ENCODE measurements around the gene ZNF496. TPM values are rescaled to one million over a fixed set of nuclear protein-coding genes. Genes with fewer than 3 reads are reported as not detected.

The ZNF496 gene
- total and polyA plus RNA-seq, 2 of the 13 experiments (the other 11 are each of a cell fraction or from before 2014, with no cell fraction given), result 14.8 to 18.6 TPM

DNA sequence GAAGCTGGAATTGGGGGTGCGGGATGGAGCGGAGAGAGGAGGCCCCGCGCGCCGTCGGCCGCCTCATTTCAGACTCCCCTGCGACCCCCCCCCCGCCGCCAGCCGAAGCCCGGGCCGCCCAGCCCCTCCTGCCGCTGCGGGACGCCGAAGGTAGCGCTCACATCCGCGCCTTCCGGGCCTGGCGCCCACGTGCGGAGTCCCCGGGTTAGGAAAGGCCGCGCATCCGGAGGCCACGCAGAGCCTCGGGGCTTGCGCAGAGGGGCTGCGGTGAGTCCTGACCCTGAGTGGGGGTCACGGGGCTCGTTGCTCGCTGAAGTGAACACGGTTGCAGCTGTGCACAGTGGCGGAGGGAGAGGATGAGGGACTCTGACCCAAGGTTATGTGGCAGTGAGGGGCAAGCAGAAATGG lies 552 bp upstream of the ZNF496 start (continued):
- TF ChIP-seq, protein P1, sequence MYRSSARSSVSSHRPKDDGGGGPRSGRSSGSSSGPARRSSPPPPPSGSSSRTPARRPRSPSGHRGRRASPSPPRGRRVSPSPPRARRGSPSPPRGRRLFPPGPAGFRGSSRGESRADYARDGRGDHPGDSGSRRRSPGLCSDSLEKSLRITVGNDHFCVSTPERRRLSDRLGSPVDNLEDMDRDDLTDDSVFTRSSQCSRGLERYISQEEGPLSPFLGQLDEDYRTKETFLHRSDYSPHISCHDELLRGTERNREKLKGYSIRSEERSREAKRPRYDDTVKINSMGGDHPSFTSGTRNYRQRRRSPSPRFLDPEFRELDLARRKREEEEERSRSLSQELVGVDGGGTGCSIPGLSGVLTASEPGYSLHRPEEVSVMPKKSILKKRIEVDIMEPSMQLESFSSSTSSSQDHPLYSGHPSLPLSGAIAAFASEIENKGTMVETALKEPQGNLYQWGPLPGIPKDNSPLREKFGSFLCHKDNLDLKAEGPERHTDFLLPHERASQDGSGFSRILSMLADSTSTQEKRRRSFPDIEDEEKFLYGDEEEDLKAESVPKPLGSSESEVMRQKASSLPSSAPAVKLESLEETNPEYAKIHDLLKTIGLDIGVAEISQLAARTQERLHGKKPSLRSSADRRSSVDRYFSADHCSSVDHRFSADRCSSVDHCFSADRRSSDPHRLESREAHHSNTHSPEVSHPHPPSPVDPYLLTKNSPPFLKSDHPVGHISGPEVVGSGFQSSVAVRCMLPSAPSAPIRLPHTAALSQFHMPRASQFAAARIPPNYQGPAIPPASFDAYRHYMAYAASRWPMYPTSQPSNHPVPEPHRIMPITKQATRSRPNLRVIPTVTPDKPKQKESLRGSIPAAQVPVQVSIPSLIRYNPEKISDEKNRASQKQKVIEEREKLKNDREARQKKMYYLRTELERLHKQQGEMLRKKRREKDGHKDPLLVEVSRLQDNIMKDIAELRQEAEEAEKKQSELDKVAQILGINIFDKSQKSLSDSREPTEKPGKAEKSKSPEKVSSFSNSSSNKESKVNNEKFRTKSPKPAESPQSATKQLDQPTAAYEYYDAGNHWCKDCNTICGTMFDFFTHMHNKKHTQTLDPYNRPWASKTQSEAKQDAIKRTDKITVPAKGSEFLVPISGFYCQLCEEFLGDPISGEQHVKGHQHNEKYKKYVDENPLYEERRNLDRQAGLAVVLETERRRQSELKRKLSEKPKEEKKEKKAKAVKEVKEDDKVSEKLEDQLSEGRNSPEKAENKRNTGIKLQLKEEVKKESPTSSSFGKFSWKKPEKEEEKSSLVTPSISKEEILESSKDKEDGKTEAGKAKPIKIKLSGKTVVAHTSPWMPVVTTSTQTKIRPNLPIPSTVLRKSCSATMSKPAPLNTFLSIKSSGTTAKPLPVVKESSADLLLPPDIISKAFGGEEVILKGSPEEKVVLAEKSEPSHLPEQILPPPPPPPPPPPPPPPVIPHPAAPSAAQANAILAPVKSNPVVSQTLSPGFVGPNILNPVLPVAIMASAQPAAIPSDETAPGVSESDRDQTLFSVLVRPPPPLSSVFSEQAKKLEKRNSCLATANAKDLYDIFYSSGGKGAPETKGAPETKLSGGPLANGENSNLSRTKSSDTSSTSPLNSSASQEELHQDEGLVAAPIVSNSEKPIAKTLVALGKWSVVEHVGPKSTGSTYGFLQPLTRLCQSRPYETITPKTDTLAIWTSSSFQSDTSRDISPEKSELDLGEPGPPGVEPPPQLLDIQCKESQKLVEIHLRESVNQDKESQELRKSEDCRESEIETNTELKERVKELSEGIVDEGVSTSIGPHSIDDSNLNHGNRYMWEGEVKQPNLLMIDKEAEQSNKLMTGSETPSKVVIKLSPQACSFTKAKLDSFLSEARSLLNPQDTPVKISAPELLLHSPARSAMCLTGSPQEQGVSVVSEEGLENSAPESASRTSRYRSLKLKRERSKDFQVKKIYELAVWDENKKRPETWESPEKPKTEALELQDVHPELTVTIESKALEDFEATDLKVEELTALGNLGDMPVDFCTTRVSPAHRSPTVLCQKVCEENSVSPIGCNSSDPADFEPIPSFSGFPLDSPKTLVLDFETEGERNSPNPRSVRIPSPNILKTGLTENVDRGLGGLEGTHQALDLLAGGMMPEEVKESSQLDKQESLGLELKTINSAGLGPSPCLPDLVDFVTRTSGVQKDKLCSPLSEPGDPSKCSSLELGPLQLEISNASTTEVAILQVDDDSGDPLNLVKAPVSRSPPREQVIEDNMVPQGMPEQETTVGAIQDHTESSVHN (CRISPR knock-in tag; IDR thresholded peaks at IDR 0.05), result no peak
- no peak for TF ChIP-seq SOX5 (CRISPR knock-in tag; IDR thresholded peaks at IDR 0.05; ENCODE audit: borderline replicate concordance)
- TF ChIP-seq ZNF282 (IDR thresholded peaks at IDR 0.05; ENCODE audit: partially characterized antibody), result no peak
- no peak for TF ChIP-seq HMGA1 (CRISPR knock-in tag; conservative IDR thresholded peaks at IDR 0.05)
- no peak for TF ChIP-seq ZFP1 (CRISPR knock-in tag; IDR thresholded peaks at IDR 0.05)
- 0 out of 2 replicates have a peak, but pooled peaks have one; percentile 16 for TF ChIP-seq TEAD2 (CRISPR knock-in tag; IDR thresholded peaks at IDR 0.05)
- TF ChIP-seq ATF1 (CRISPR knock-in tag; IDR thresholded peaks at IDR 0.05), result no peak
- TF ChIP-seq PAX8 (CRISPR knock-in tag; IDR thresholded peaks at IDR 0.05; ENCODE audit: borderline replicate concordance), result no peak
- TF ChIP-seq, protein P2, sequence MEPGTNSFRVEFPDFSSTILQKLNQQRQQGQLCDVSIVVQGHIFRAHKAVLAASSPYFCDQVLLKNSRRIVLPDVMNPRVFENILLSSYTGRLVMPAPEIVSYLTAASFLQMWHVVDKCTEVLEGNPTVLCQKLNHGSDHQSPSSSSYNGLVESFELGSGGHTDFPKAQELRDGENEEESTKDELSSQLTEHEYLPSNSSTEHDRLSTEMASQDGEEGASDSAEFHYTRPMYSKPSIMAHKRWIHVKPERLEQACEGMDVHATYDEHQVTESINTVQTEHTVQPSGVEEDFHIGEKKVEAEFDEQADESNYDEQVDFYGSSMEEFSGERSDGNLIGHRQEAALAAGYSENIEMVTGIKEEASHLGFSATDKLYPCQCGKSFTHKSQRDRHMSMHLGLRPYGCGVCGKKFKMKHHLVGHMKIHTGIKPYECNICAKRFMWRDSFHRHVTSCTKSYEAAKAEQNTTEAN (CRISPR knock-in tag; conservative IDR thresholded peaks at IDR 0.05), result no peak
- TF ChIP-seq, protein P3, sequence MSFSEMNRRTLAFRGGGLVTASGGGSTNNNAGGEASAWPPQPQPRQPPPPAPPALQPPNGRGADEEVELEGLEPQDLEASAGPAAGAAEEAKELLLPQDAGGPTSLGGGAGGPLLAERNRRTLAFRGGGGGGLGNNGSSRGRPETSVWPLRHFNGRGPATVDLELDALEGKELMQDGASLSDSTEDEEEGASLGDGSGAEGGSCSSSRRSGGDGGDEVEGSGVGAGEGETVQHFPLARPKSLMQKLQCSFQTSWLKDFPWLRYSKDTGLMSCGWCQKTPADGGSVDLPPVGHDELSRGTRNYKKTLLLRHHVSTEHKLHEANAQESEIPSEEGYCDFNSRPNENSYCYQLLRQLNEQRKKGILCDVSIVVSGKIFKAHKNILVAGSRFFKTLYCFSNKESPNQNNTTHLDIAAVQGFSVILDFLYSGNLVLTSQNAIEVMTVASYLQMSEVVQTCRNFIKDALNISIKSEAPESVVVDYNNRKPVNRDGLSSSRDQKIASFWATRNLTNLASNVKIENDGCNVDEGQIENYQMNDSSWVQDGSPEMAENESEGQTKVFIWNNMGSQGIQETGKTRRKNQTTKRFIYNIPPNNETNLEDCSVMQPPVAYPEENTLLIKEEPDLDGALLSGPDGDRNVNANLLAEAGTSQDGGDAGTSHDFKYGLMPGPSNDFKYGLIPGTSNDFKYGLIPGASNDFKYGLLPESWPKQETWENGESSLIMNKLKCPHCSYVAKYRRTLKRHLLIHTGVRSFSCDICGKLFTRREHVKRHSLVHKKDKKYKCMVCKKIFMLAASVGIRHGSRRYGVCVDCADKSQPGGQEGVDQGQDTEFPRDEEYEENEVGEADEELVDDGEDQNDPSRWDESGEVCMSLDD (CRISPR knock-in tag; IDR thresholded peaks at IDR 0.05; ENCODE audit: borderline replicate concordance), result no peak
- TF ChIP-seq TEAD3 (CRISPR knock-in tag; optimal IDR thresholded peaks at IDR 0.05; ENCODE audit: borderline replicate concordance), result no peak
- peak; percentile 59; the same call in 1 of the 2 replicates for TF ChIP-seq ZNF790 (CRISPR knock-in tag; IDR thresholded peaks at IDR 0.05; ENCODE audit: borderline replicate concordance)
- no peak for TF ChIP-seq NFYB (CRISPR knock-in tag; IDR thresholded peaks at IDR 0.05)
- TF ChIP-seq ZNF34 (CRISPR knock-in tag; IDR thresholded peaks at IDR 0.05; ENCODE audit: borderline replicate concordance), result no peak
- TF ChIP-seq SRF (IDR thresholded peaks at IDR 0.05; ENCODE audit: low read depth, low read length), result no peak
- no peak for TF ChIP-seq GPN1 (CRISPR knock-in tag; IDR thresholded peaks at IDR 0.05; ENCODE audit: borderline replicate concordance)
- TF ChIP-seq ZNF136 (CRISPR knock-in tag; IDR thresholded peaks at IDR 0.05; ENCODE audit: low read depth), result no peak; the same call in 1 of the 2 replicates
- TF ChIP-seq TMF1 (CRISPR knock-in tag; IDR thresholded peaks at IDR 0.05; ENCODE audit: low read depth), result no peak
- no peak for TF ChIP-seq JUNB (CRISPR knock-in tag; IDR thresholded peaks at IDR 0.05; ENCODE audit: borderline replicate concordance)
- TF ChIP-seq ZFAT (CRISPR knock-in tag; conservative IDR thresholded peaks at IDR 0.05), result no peak
